Measurements from ENCODE around the gene MAP3K19. TPM values are rescaled to one million over a fixed set of nuclear protein-coding genes. Genes with fewer than 3 reads are reported as not detected.
"Not testable (repeated sequence)": the region's sequence is repeated elsewhere in the genome, so short reads cannot be mapped to it uniquely, and the experiment has no call there.

The MAP3K19 gene
- total RNA-seq, 3 donors from 2014 or later, result not detected

DNA sequence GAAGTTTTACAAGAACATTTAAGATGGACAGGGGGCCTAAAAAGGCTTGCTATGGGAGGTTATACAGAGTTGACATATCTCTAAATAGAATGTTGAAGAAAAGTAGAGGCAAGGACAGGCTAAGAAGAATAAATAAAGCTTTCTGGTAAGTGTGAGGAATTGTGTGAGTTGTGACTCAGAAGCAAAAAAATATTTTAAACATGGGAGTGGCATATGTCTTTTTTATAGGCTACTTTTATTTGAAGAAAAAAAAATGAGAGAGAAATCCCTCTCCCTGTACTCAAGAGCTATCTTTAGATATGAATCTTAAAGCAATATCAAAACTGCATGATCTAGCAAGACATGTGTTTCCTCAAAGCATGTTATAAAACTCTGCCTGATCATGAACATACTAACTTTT is 45.9 kb upstream of the MAP3K19 start:
- H3K36me3 ChIP-seq (ENCODE audit: low read depth), result no peaks in the 10 kb centered on the region
- no peaks in the 10 kb centered on the region for H3K9me3 ChIP-seq
- H3K4me3 ChIP-seq, result no peak overlapping the region
- DNase-seq (no peak), ATAC-seq (peak; percentile 79)
- H3K4me1 ChIP-seq (ENCODE audit: low read depth), result peaks cover 20% of the 10 kb centered on the region
- intact Hi-C loops (cut with DNase I, micrococcal nuclease), result no loop called here
- TF ChIP-seq, protein P1, sequence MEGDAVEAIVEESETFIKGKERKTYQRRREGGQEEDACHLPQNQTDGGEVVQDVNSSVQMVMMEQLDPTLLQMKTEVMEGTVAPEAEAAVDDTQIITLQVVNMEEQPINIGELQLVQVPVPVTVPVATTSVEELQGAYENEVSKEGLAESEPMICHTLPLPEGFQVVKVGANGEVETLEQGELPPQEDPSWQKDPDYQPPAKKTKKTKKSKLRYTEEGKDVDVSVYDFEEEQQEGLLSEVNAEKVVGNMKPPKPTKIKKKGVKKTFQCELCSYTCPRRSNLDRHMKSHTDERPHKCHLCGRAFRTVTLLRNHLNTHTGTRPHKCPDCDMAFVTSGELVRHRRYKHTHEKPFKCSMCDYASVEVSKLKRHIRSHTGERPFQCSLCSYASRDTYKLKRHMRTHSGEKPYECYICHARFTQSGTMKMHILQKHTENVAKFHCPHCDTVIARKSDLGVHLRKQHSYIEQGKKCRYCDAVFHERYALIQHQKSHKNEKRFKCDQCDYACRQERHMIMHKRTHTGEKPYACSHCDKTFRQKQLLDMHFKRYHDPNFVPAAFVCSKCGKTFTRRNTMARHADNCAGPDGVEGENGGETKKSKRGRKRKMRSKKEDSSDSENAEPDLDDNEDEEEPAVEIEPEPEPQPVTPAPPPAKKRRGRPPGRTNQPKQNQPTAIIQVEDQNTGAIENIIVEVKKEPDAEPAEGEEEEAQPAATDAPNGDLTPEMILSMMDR (IDR thresholded peaks at IDR 0.05), result no peak

DNA sequence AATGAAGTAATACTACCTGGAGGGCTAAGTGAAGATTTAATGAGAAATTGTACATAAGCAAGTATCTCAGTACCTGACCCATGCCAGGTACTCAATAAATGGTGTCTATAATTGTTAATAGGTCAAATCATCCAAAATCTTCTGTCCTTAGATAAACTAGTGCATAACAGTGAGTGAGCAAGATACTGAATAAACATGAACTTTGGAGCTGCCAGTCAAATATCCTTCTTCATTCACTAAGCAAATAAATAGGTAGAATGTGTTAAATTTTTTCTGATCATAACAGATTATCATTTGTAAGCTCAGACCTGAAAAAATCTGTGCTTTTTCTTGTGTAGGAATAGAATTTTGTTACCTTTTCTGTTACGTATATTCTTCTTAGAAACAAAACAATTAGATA is 44.4 kb upstream of the MAP3K19 start:
- H3K9me3 ChIP-seq, result no peaks in the 10 kb centered on the region
- TF ChIP-seq, protein P1 (IDR thresholded peaks at IDR 0.05), result no peak
- no peaks in the 10 kb centered on the region for H3K36me3 ChIP-seq (ENCODE audit: low read depth)
- intact Hi-C loops (cut with DNase I, micrococcal nuclease), result no loop called here
- H3K4me1 ChIP-seq (ENCODE audit: low read depth), result peaks cover 20% of the 10 kb centered on the region
- H3K4me3 ChIP-seq, result no peak overlapping the region
- no peak for DNase-seq
- peak; percentile 41 for ATAC-seq

DNA sequence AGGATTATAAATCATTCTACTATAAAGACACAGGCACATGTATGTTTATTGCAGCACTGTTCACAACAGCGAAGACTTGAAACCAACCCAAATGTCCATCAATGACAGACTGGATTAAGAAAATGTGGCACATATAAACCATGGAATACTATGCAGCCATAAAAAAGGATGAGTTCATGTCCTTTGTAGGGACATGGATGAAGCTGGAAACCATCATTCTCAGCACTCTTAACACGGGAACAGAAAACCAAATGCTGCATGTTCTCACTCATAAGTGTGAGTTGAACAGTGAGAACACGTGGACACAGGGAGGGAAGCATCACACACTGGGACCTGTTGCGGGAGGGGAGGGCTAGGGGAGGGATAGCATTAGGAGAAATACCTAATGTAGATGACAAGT is 42.4 kb upstream of the MAP3K19 start:
- H3K4me1 ChIP-seq (ENCODE audit: low read depth), result peaks cover 20% of the 10 kb centered on the region
- ATAC-seq; DNase-seq; H3K9me3 ChIP-seq; H3K36me3 ChIP-seq (ENCODE audit: low read depth); intact Hi-C loops (cut with DNase I, micrococcal nuclease); H3K4me3 ChIP-seq: not testable (repeated sequence)

GRCh38 chr2:135086222-135086621 is 39.0 kb upstream of the MAP3K19 start:
- DNase-seq, result no peak
- intact Hi-C loops (cut with DNase I, micrococcal nuclease), result no loop called here
- H3K4me3 ChIP-seq, result no peak overlapping the region
- ATAC-seq, result no peak
- TF ChIP-seq, protein P1 (IDR thresholded peaks at IDR 0.05), result no peak
- H3K4me1 ChIP-seq (ENCODE audit: low read depth), result peaks cover under 1% of the 10 kb centered on the region
- H3K36me3 ChIP-seq (ENCODE audit: low read depth), result no peaks in the 10 kb centered on the region
- H3K9me3 ChIP-seq, result no peaks in the 10 kb centered on the region

- TF ChIP-seq, protein P1 (IDR thresholded peaks at IDR 0.05), result no peak
- Histone ChIP-seq H3K9me3 (no peaks in the 10 kb centered on the region), H3K4me1 (ENCODE audit: low read depth) (peaks cover 5% of the 10 kb centered on the region), H3K4me3 (no peak overlapping the region), H3K36me3 (ENCODE audit: low read depth) (no peaks in the 10 kb centered on the region)
- intact Hi-C loops (cut with DNase I, micrococcal nuclease), result no loop called here
- DNase-seq, result no peak
- ATAC-seq, result no peak
Measured at GRCh38 chr2:135078417-135078816, 31.2 kb upstream of the MAP3K19 start.

DNA sequence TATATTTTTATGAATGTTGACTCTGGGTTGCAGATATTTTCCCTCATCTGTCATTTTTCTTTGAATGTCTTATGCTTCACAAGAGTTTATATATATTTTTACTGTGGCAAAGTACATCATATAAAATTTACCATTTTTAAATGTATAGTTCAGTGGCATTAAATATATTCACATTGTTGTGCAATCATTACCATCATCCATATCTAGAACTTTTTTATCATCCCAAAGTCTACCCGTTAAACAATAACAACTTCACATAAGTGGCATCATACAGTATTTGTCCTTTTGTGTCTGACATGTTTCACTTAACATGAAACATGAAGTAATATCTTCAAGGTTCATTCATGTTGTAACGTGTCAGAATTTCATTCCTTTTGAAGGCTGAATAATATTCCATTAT is 29.3 kb upstream of the MAP3K19 start:
- intact Hi-C loops (cut with DNase I, micrococcal nuclease), result no loop called here
- H3K36me3 ChIP-seq (ENCODE audit: low read depth), result no peaks in the 10 kb centered on the region
- TF ChIP-seq, protein P1 (IDR thresholded peaks at IDR 0.05), result no peak
- H3K9me3 ChIP-seq, result peaks cover 14% of the 10 kb centered on the region
- DNase-seq (no peak), ATAC-seq (no peak)
- peaks cover 5% of the 10 kb centered on the region for H3K4me1 ChIP-seq (ENCODE audit: low read depth)
- no peak overlapping the region for H3K4me3 ChIP-seq
